Measurements from ENCODE around the gene GRIN1.

Gene GRIN1

DNA sequence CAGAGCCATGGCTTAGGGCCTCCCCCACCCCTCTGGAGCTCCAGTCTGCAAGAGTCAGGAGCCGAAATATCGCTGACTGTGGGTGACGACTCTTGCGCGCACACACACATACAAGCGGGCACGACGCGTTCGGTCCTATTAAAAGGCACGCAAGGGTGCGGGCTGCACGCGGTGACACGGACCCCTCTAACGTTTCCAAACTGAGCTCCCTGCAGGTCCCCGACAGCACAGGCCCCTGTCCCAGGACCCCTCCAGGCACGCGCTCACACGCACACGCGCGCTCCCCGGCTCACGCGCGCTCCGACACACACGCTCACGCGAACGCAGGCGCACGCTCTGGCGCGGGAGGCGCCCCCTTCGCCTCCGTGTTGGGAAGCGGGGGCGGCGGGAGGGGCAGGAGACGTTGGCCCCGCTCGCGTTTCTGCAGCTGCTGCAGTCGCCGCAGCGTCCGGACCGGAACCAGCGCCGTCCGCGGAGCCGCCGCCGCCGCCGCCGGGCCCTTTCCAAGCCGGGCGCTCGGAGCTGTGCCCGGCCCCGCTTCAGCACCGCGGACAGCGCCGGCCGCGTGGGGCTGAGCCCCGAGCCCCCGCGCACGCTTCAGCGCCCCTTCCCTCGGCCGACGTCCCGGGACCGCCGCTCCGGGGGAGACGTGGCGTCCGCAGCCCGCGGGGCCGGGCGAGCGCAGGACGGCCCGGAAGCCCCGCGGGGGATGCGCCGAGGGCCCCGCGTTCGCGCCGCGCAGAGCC, at the start of gene GRIN1:
Gene GRIN1 (plus strand): TSS at position 433 of the 746 bp plus-strand sequence. CDS start 333 bp downstream, outside the sequence.
- no peak for TF ChIP-seq POLR2AphosphoS5 (IDR thresholded peaks at IDR 0.05; ENCODE audit: borderline replicate concordance, low read depth, low read length)
- TF ChIP-seq EZH2 (IDR thresholded peaks at IDR 0.05) = no peak
- TF ChIP-seq FOXP2 (optimal IDR thresholded peaks at IDR 0.05; ENCODE audit: control extremely low read depth, extremely low read length, insufficient read depth) = no peak
- no peaks in the 10 kb centered on the region for H3K9me3 ChIP-seq (ENCODE audit: low read depth, low read length)
- H3K9ac ChIP-seq (ENCODE audit: insufficient read length) = no peak within 1 kb of the TSS
- H3K27ac ChIP-seq = no peak within 1 kb of the TSS
- no peak within 1 kb of the TSS for H3K4me3 ChIP-seq
- DNase-seq (ENCODE audit: low read depth, low spot score) = no peak
- H3K36me3 ChIP-seq (ENCODE audit: insufficient read depth, low read length) = no peaks in the 10 kb centered on the region

DNA sequence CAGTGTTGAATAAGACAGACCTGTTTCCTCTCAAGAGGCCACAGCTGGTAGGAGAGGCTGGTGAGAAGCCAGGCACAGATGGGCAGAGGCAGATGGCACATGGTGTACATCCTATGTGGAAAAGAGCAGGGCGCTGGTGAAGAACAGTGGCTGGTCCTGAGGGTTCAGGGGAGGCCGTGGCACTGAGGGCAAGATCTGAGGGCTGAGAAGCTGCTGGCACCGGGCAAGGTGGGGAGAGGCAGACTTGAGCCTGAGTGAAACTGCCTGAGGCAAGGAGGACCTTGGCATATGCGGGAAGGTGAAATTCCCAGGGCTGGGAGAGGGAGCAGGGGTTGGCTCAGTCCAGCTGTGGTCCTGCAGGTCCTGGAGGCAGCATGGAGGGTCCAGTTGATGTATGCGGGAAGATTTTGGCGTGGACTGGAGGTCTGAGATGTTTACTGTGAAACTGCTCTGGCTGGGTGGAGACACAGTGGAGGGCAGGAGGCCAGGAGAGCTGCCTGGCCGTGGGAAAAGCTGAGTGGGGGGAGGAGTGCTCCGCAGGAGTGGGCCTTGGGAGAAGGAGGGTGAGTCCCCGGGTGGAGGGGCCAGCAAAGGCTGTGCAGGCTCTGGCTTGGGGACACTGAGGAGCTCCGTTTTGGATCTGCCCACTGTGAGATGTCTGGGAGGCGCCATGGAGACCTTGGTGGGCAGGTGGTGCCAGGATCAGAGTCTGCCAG, 49.6 kb upstream of the GRIN1 start:
- Histone ChIP-seq H3K9ac (ENCODE audit: insufficient read length) (no peak overlapping the region), H3K36me3 (ENCODE audit: insufficient read depth, low read length) (peaks cover 9% of the 10 kb centered on the region), H3K27ac (no peak overlapping the region)

DNA sequence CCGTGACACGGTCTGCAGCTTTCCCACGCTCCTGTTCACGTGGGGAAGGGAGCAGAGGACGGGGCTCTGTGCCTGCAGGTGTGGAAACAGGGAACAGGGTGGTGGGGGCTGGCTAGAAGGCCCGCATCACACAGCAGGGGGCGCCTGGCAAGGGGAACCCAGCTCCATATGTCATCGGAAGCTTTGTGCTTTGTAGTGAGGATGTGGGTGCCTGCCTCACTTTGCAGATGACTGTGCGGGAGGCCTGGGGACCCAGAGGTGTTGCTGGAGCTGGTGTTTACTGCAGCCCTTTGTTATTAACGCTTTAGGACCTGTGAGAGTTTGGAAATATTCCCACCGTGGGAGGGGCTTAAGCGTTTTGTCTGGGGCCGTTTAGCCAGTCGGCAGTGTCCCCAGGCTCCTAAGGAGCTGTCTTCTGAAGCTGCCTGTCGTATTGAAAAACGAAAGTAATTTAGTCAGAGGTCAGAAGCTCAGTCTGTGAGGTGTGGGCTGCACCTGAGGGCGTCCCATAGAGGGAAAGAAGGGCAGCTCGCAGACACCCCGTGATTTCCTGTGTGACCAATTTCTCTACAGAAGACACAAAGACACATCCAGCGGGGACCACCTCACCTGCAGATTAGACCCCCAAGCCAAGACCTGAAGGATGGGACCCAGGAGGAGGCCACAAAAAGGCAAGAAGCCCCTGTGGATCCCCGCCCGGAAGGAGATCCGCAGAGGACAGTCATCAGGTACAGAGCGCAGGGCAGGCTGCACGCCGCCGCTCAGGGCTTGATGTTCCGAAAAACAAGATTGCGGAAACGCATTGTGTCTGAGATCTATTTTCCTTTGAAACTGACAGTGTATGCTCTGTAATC, 43.1 kb upstream of the GRIN1 start:
- H3K9ac ChIP-seq (ENCODE audit: insufficient read length) = no peak overlapping the region
- TF ChIP-seq EZH2 (IDR thresholded peaks at IDR 0.05) (no peak), FOXP2 (optimal IDR thresholded peaks at IDR 0.05; ENCODE audit: control extremely low read depth, extremely low read length, insufficient read depth) (no peak)
- DNase-seq (ENCODE audit: low read depth, low spot score) = no peak
- no peak overlapping the region for H3K27ac ChIP-seq
- no peaks in the 10 kb centered on the region for H3K9me3 ChIP-seq (ENCODE audit: low read depth, low read length)
- H3K4me3 ChIP-seq = no peak overlapping the region
- peaks cover 28% of the 10 kb centered on the region; the same call in 1 of the 2 replicates for H3K36me3 ChIP-seq (ENCODE audit: insufficient read depth, low read length)

More for the DNA sequence above, 49.6 kb upstream of the GRIN1 start:
- DNase-seq (ENCODE audit: low read depth, low spot score) = no peak
- no peak overlapping the region for H3K4me3 ChIP-seq
- TF ChIP-seq POLR2AphosphoS5 (IDR thresholded peaks at IDR 0.05; ENCODE audit: borderline replicate concordance, low read depth, low read length) (no peak), EZH2 (IDR thresholded peaks at IDR 0.05) (no peak), FOXP2 (optimal IDR thresholded peaks at IDR 0.05; ENCODE audit: control extremely low read depth, extremely low read length, insufficient read depth) (no peak)
- no peaks in the 10 kb centered on the region for H3K9me3 ChIP-seq (ENCODE audit: low read depth, low read length)

DNA sequence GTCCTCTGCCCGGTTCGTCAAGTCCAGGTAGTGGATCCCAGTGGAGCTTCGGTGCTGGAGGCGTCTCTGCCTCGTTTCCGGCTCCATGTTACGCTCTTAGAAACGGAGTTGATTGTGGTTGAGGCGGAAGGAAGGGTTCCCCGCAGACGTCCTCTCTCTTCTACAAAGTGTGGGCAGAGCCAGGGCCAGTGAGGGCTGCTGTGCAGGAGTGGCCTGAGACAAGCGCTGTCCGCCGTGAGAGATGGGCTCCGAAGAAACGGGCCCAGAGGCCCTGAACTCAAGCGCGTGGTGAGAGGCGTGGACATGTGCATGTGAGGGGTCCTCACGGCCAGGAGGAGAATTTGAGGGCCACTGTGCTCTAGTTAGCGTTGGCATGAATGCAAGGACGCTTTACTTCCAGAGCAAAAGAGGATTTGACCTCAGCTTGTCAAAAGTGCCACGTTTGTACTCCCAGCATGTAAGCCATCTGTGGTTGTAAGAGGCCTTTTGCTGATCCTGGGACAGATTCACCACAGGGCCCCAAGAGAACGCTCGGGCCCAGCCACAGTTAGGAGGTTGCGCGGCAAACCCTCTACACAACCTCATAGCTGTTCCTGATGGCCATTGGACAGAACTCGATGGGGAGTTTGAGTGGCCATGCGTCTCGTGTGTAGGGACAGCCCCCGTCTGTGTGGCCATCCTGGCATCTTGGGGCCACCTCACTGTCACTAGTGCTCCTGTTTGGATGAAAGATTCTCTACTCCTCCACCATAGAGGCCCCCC, 42.0 kb upstream of the GRIN1 start:
- peaks cover 39% of the 10 kb centered on the region for H3K36me3 ChIP-seq (ENCODE audit: insufficient read depth, low read length)
- H3K9ac ChIP-seq (ENCODE audit: insufficient read length) = no peak overlapping the region
- no peak overlapping the region for H3K27ac ChIP-seq
- no peak for TF ChIP-seq EZH2 (IDR thresholded peaks at IDR 0.05)
- no peak for TF ChIP-seq POLR2AphosphoS5 (IDR thresholded peaks at IDR 0.05; ENCODE audit: borderline replicate concordance, low read depth, low read length)
- no peak for TF ChIP-seq FOXP2 (optimal IDR thresholded peaks at IDR 0.05; ENCODE audit: control extremely low read depth, extremely low read length, insufficient read depth)
- H3K9me3 ChIP-seq (ENCODE audit: low read depth, low read length) = no peaks in the 10 kb centered on the region
- no peak overlapping the region for H3K4me3 ChIP-seq
- no peak for DNase-seq (ENCODE audit: low read depth, low spot score)

DNA sequence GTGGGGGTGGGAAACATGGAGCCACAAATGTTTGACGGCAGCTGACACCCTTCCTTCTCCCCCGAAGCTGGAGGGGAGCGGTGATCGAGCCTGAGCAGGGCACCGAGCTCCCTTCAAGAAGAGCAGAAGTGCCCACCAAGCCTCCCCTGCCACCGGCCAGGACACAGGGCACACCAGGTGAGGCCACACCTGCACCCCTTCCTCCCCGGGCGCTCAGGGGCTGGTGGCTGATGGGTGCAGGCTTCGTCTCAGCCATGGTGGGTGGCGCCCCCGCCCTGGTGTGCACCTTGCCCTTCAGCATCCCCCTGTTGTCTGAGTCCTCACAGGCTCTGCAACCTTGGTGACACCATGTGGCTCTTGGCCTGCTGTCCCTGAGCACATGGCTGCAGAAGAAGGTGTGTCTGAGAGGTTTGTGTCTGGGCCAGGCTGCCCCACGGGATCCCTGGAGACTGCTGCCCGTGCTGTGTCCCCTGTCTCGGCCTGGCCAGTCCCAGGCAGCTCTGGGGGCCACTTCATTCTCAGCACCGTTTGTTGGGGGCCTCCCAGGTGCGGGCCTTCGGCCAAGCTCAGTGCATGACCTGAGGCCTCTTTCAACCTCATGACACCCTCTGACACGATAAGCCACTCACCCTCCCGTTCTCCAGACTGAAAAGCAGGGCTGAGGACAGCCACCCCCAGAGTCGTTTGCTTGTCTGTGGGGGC, 41.0 kb upstream of the GRIN1 start:
- Histone ChIP-seq H3K9ac (ENCODE audit: insufficient read length) (no peak overlapping the region), H3K27ac (no peak overlapping the region), H3K9me3 (ENCODE audit: low read depth, low read length) (no peaks in the 10 kb centered on the region), H3K36me3 (ENCODE audit: insufficient read depth, low read length) (peaks cover 48% of the 10 kb centered on the region), H3K4me3 (no peak overlapping the region)
- TF ChIP-seq EZH2 (IDR thresholded peaks at IDR 0.05) (no peak), POLR2AphosphoS5 (IDR thresholded peaks at IDR 0.05; ENCODE audit: borderline replicate concordance, low read depth, low read length) (no peak), FOXP2 (optimal IDR thresholded peaks at IDR 0.05; ENCODE audit: control extremely low read depth, extremely low read length, insufficient read depth) (no peak)
- no peak for DNase-seq (ENCODE audit: low read depth, low spot score)

DNA sequence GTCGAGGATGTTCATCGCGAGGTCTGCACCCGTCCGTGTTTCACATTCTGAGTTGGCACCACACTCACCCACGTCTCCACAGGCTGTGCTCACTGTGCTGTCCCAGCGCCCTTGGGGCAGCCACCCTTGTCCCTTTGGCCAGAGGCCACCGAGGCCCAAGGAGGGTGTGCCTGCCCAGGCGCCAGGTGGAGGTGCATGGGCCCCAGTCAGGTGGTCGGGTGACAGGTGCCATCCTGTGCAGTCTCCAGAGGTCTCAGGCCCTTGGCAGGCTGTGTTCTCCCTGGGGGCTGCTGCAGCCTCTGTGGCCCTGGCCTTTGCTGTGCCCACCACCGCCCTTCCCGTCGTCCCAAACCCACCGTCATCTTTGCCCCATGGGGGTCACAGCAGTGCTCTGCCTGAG, 39.7 kb upstream of the GRIN1 start:
- DNase-seq (ENCODE audit: low read depth, low spot score) = no peak
- Histone ChIP-seq H3K36me3 (ENCODE audit: insufficient read depth, low read length) (peaks cover 59% of the 10 kb centered on the region), H3K4me3 (no peak overlapping the region), H3K27ac (no peak overlapping the region), H3K9me3 (ENCODE audit: low read depth, low read length) (no peaks in the 10 kb centered on the region), H3K9ac (ENCODE audit: insufficient read length) (no peak overlapping the region)
- TF ChIP-seq POLR2AphosphoS5 (IDR thresholded peaks at IDR 0.05; ENCODE audit: borderline replicate concordance, low read depth, low read length) (no peak), FOXP2 (optimal IDR thresholded peaks at IDR 0.05; ENCODE audit: control extremely low read depth, extremely low read length, insufficient read depth) (no peak), EZH2 (IDR thresholded peaks at IDR 0.05) (no peak)
